Neural progenitor cell (in vitro differentiated cells): Measurements from ENCODE around the gene PRRT1B. TPM values are rescaled to one million over a fixed set of nuclear protein-coding genes. Genes with fewer than 3 reads are reported as not detected.

ENCODE experiments used
- DNase-seq: peaks from one replicate; pipeline ENCODE4 v3.0.0-alpha.2; 2016; ENCODE audit warnings: low spot score
- H2AFZ ChIP-seq: fragments of 200-600 bp; sonication (generic); replicated peaks from 2 replicates; pipeline ENCODE4 v1.6.1; 2016; ENCODE audit warnings: antibody characterized with exemption
- H3F3A ChIP-seq: fragments of 200-600 bp; sonication (generic); 2 replicates; pipeline ENCODE4 v1.6.1; 2016; ENCODE audit warnings: antibody characterized with exemption, low read depth
- H3K27ac ChIP-seq: fragments of 200-600 bp; sonication (generic); 2 replicates; pipeline ENCODE4 v1.5.1; 2016; ENCODE audit warnings: mild to moderate bottlenecking
- H3K27me3 ChIP-seq: fragments of 200-600 bp; sonication (generic); 2 replicates; pipeline ENCODE4 v1.6.1; 2016; ENCODE audit warnings: mild to moderate bottlenecking, moderate library complexity
- H3K36me3 ChIP-seq: fragments of 200-600 bp; sonication (generic); 2 replicates; pipeline ENCODE4 v1.5.1; 2016
- H3K4me1 ChIP-seq: fragments of 200-600 bp; sonication (generic); 2 replicates; pipeline ENCODE4 v1.6.1; 2016; ENCODE audit warnings: mixed run types
- H3K4me2 ChIP-seq: fragments of 200-600 bp; sonication (generic); 2 replicates; pipeline ENCODE4 v1.6.1; 2016
- H3K4me3 ChIP-seq: fragments of 200-600 bp; sonication (generic); 2 replicates; pipeline ENCODE4 v1.5.1; 2016
- H3K79me2 ChIP-seq: fragments of 200-600 bp; sonication (generic); 2 replicates; pipeline ENCODE4 v1.6.1; 2016; ENCODE audit warnings: low read depth
- H3K9ac ChIP-seq: fragments of 200-600 bp; sonication (generic); 2 replicates; pipeline ENCODE4 v1.6.1; 2016
- H3K9me3 ChIP-seq: fragments of 200-600 bp; sonication (generic); 2 replicates; pipeline ENCODE4 v1.5.1; 2016; ENCODE audit warnings: low read depth
- H4K20me1 ChIP-seq: fragments of 200-600 bp; sonication (generic); 2 replicates; pipeline ENCODE4 v1.6.1; 2016; ENCODE audit warnings: low read depth
- H3K27ac Mint-ChIP-seq: 3 replicates; pipeline ENCODE4 v1.8.0; 2021; ENCODE audit warnings: mixed read lengths
- H3K27me3 Mint-ChIP-seq: 2 replicates; pipeline ENCODE4 v1.8.0; 2022; ENCODE audit warnings: low read depth, mild to moderate bottlenecking, inconsistent platforms, moderate library complexity, mixed read lengths; ENCODE audit not compliant: insufficient read depth
- H3K36me3 Mint-ChIP-seq: 3 replicates; pipeline ENCODE4 v1.8.0; 2021; ENCODE audit warnings: mixed read lengths
- H3K4me1 Mint-ChIP-seq: 3 replicates; pipeline ENCODE4 v1.8.0; 2021; ENCODE audit warnings: mixed read lengths
- H3K4me3 Mint-ChIP-seq: 3 replicates; pipeline ENCODE4 v1.8.0; 2021; ENCODE audit warnings: mild to moderate bottlenecking, moderate library complexity, mixed read lengths
- H3K9me3 Mint-ChIP-seq: 3 replicates; pipeline ENCODE4 v1.8.0; 2020; ENCODE audit warnings: mixed read lengths
- EZH2 ChIP-seq: fragments of 200-600 bp; sonication (generic); IDR thresholded peaks from 2 replicates; pipeline ENCODE4 v1.6.1; 2017; ENCODE audit warnings: antibody characterized with exemption, mild to moderate bottlenecking, moderate library complexity
- EZH2phosphoT487 ChIP-seq: fragments of 200-600 bp; sonication (generic); IDR thresholded peaks from 2 replicates; pipeline ENCODE4 v1.6.1; 2017; ENCODE audit warnings: antibody characterized with exemption
- total RNA-seq: library from RNA; depleted of rRNA; stranded (reverse); fragments of >200 nt; gene quantifications from 2 replicates; pipeline ENCODE4 v1.2.3, GENCODE V29; 2015; ENCODE audit warnings: low replicate concordance
- TF ChIP-seq, protein P1 (sequence below): fragments of 200-600 bp; sonication (generic); IDR thresholded peaks from 2 replicates; pipeline ENCODE4 v1.5.1; 2017; ENCODE audit warnings: antibody characterized with exemption, mild to moderate bottlenecking

PRRT1B gene
- total RNA-seq, 1 donor from 2014 or later = not detected

DNA sequence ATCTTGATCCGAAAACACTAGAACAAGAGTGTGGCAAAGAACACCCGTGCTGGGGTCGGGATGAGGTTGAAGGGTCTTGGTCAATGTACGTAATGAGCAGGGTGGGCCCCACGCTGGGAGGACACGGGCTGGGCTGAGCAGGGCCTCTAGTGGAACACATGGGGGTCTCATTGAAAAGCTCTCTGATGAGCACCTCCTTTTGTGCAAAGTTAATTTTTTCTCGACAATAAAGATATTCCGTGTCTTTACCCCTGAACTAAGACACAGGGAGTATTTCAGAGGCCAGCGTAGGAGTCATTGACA lies 22.3 kb upstream of the PRRT1B start:
- Mint-ChIP-seq H3K36me3 (peaks cover 29% of the 10 kb centered on the region), H3K4me1 (no peaks in the 10 kb centered on the region), H3K9me3 (no peaks in the 10 kb centered on the region), H3K27me3 (peaks cover 13% of the 10 kb centered on the region), H3K4me3 (no peak overlapping the region), H3K27ac (peak overlapping the region; percentile 25)
- H3K36me3 ChIP-seq = no peaks in the 10 kb centered on the region
- H3K9ac ChIP-seq = no peak overlapping the region
- no peaks in the 10 kb centered on the region for H3K9me3 ChIP-seq
- no peak overlapping the region for H2AFZ ChIP-seq
- H3K4me1 ChIP-seq = no peaks in the 10 kb centered on the region
- H3K79me2 ChIP-seq = no peaks in the 10 kb centered on the region
- TF ChIP-seq EZH2 (no peak), EZH2phosphoT487 (no peak)
- TF ChIP-seq, protein P1, sequence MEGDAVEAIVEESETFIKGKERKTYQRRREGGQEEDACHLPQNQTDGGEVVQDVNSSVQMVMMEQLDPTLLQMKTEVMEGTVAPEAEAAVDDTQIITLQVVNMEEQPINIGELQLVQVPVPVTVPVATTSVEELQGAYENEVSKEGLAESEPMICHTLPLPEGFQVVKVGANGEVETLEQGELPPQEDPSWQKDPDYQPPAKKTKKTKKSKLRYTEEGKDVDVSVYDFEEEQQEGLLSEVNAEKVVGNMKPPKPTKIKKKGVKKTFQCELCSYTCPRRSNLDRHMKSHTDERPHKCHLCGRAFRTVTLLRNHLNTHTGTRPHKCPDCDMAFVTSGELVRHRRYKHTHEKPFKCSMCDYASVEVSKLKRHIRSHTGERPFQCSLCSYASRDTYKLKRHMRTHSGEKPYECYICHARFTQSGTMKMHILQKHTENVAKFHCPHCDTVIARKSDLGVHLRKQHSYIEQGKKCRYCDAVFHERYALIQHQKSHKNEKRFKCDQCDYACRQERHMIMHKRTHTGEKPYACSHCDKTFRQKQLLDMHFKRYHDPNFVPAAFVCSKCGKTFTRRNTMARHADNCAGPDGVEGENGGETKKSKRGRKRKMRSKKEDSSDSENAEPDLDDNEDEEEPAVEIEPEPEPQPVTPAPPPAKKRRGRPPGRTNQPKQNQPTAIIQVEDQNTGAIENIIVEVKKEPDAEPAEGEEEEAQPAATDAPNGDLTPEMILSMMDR = no peak
- no peak for DNase-seq
- H3K4me2 ChIP-seq = no peak overlapping the region
- H3F3A ChIP-seq = peaks cover 12% of the 10 kb centered on the region
- no peaks in the 10 kb centered on the region for H4K20me1 ChIP-seq
- no peak overlapping the region for H3K4me3 ChIP-seq
- H3K27ac ChIP-seq = no peak overlapping the region
- no peaks in the 10 kb centered on the region for H3K27me3 ChIP-seq

DNA sequence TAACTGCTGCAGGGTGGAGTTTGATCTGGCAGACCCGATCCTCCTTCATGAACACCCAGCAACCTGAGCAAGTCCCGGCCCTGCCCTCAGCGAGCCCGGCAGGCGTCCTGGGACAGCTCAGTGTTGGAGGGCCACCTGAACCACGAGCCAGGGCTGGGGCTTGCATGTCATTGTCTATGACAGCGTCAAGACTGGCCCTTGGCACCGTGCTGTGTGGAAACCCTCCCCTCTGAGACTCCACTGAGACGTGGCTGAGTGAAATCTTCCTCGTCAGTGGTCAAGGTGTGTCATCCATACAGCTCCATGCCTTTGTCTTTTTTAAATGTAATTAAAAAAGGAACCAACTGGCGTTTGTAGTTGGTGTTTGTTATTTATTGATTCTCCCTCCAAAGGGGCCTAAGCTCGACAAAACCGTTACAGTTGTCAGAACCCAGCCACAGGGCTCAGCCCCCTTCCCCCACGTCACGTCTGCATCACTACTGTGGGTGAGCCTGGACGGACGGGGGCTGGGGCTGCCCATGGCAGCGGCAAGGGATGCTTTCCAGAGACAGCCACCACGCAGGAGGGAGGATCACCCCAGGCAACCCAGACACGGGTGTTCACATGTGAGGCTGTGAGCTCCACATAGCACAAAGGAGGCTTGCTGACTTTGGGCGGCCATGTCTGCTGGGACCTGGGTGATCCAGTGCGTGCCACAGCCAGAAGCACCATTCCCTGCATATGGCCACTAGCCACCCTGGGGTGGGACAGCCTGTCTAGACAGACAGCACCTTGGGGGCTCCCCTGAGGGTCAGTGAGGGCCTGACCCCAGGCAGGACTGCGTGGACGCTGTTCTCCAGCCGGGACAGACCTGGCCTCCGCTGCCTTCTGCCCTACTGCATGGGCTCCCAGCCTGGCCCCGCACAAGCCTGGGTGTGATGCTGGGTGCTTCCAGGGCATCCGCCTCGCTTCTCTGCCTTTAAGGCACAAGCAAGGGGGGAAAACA lies 21.6 kb upstream of the PRRT1B start:
- TF ChIP-seq EZH2 (no peak), EZH2phosphoT487 (no peak)
- TF ChIP-seq, protein P1 = no peak
- H4K20me1 ChIP-seq = peaks cover under 1% of the 10 kb centered on the region
- no peak overlapping the region for H2AFZ ChIP-seq
- no peaks in the 10 kb centered on the region for H3K27me3 ChIP-seq
- H3F3A ChIP-seq = peaks cover 12% of the 10 kb centered on the region
- no peaks in the 10 kb centered on the region for H3K9me3 ChIP-seq
- no peaks in the 10 kb centered on the region for H3K4me1 ChIP-seq
- H3K27ac ChIP-seq = peak overlapping the region; percentile 53
- H3K79me2 ChIP-seq = no peaks in the 10 kb centered on the region
- no peak overlapping the region for H3K4me3 ChIP-seq
- peak overlapping the region; percentile 25 for H3K27ac Mint-ChIP-seq
- H3K9ac ChIP-seq = no peak overlapping the region
- DNase-seq = no peak
- H3K9me3 Mint-ChIP-seq = no peaks in the 10 kb centered on the region
- peaks cover 28% of the 10 kb centered on the region for H3K36me3 Mint-ChIP-seq
- no peaks in the 10 kb centered on the region for H3K36me3 ChIP-seq
- H3K27me3 Mint-ChIP-seq = peaks cover 13% of the 10 kb centered on the region
- H3K4me2 ChIP-seq = no peak overlapping the region
- H3K4me3 Mint-ChIP-seq = no peak overlapping the region
- no peaks in the 10 kb centered on the region for H3K4me1 Mint-ChIP-seq

DNA sequence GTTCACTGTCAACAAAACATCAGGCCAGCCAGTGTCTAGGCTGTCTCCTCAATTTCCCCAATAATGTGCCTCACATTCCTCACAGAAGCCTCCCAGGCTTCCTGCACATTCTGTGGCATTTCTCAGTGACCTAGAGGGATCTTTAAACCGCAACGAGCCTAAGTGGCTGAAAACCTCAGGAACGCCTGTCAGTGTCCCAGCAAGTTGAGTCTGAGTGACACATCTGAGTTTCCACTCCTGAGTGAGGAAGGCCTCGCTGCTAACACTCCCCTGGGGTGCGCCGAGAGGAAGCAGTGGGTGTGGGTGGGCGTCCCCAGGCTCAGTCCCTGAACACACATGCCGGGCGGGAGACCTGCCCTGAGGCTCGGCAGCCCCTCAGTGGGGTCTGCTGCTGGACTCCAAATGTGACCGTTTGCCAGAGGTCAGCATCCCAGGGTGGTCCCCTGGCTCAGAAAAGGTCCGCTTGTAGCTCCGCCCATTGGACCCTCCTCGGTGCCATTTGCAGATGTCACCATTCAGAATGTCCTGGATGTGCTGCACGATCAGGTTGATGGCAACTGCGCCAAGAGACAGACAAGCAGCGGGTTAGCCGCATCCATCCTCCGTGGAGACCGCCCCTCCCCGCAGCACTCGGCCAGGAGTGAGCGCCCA lies 20.5 kb upstream of the PRRT1B start:
- TF ChIP-seq EZH2 (no peak), EZH2phosphoT487 (no peak)
- TF ChIP-seq, protein P1 = no peak
- no peaks in the 10 kb centered on the region for H3K9me3 Mint-ChIP-seq
- Histone ChIP-seq H4K20me1 (peaks cover 6% of the 10 kb centered on the region), H3K4me3 (no peak overlapping the region), H3K4me1 (peaks cover 1% of the 10 kb centered on the region), H3K9ac (no peak overlapping the region), H3K27ac (peak overlapping the region; percentile 53), H3K36me3 (no peaks in the 10 kb centered on the region), H3K27me3 (no peaks in the 10 kb centered on the region), H3K4me2 (no peak overlapping the region), H2AFZ (no peak overlapping the region), H3K9me3 (no peaks in the 10 kb centered on the region), H3K79me2 (peaks cover 7% of the 10 kb centered on the region), H3F3A (peaks cover 12% of the 10 kb centered on the region)
- peaks cover under 1% of the 10 kb centered on the region for H3K4me1 Mint-ChIP-seq
- no peak overlapping the region for H3K4me3 Mint-ChIP-seq
- no peak overlapping the region for H3K27ac Mint-ChIP-seq
- no peak for DNase-seq
- H3K27me3 Mint-ChIP-seq = peaks cover 13% of the 10 kb centered on the region
- H3K36me3 Mint-ChIP-seq = peaks cover 19% of the 10 kb centered on the region
